GM12874 (cell line): ENCODE measurements around the gene FES.

Experiments used
- CTCF ChIP-seq: IDR thresholded peaks from 2 replicates; pipeline ENCODE4 v1.5.1; 2011; ENCODE audit warnings: low read depth, mild to moderate bottlenecking, control low read depth, low read length, moderate library complexity; ENCODE audit not compliant: insufficient read depth

FES gene

GRCh38 chr15:90840157-90840855, 44.0 kb upstream of the FES start:
- no peak for TF ChIP-seq CTCF

GRCh38 chr15:90840954-90841353, 43.4 kb upstream of the FES start:
- no peak for TF ChIP-seq CTCF

- no peak for TF ChIP-seq CTCF
Observed at GRCh38 chr15:90844696-90845095, 39.6 kb upstream of the FES start.

GRCh38 chr15:90845201-90845949, 38.9 kb upstream of the FES start:
- TF ChIP-seq CTCF = no peak

GRCh38 chr15:90851114-90851513, 33.2 kb upstream of the FES start:
- TF ChIP-seq CTCF = no peak

- TF ChIP-seq CTCF = no peak
Observed at GRCh38 chr15:90851940-90852339, 32.4 kb upstream of the FES start.

GRCh38 chr15:90855139-90855538, 29.2 kb upstream of the FES start:
- TF ChIP-seq CTCF = no peak
